Measurements from ENCODE around the gene IGFBP5.

DNA sequence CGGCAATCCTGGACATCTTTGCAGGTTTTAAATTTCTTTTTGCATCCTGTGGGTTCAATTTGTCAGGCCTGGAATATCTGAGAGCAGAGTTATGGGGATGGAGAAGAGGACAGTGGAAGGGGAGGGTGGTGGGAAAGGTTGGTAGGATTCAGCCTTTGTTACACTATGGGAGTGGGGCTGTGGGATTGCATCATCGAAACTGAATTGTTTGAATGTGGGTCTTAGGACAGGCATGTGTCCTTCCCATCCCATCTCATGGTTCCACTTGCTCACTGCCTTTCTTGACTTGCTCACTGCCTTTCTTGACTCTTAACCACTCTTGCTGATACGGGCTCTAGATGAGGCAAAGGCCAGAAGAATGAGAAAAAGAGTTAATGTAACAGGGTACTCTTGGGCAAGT is 49.2 kb downstream of the IGFBP5 start:
- TF ChIP-seq POLR2AphosphoS5 (IDR thresholded peaks at IDR 0.05) (no peak), REST (IDR thresholded peaks at IDR 0.05; ENCODE audit: borderline replicate concordance) (no peak), TAF1 (IDR thresholded peaks at IDR 0.05; ENCODE audit: low read depth) (no peak), EP300 (conservative IDR thresholded peaks at IDR 0.05; ENCODE audit: poor library complexity, severe bottlenecking) (no peak), EZH2 (IDR thresholded peaks at IDR 0.05; ENCODE audit: borderline replicate concordance, insufficient read depth, low read length, poor library complexity, severe bottlenecking) (no peak), MXI1 (conservative IDR thresholded peaks at IDR 0.05; ENCODE audit: poor library complexity, severe bottlenecking) (no peak), RAD21 (conservative IDR thresholded peaks at IDR 0.05) (no peak), SMC3 (conservative IDR thresholded peaks at IDR 0.05; ENCODE audit: poor library complexity) (no peak)
- TF ChIP-seq, protein P1, sequence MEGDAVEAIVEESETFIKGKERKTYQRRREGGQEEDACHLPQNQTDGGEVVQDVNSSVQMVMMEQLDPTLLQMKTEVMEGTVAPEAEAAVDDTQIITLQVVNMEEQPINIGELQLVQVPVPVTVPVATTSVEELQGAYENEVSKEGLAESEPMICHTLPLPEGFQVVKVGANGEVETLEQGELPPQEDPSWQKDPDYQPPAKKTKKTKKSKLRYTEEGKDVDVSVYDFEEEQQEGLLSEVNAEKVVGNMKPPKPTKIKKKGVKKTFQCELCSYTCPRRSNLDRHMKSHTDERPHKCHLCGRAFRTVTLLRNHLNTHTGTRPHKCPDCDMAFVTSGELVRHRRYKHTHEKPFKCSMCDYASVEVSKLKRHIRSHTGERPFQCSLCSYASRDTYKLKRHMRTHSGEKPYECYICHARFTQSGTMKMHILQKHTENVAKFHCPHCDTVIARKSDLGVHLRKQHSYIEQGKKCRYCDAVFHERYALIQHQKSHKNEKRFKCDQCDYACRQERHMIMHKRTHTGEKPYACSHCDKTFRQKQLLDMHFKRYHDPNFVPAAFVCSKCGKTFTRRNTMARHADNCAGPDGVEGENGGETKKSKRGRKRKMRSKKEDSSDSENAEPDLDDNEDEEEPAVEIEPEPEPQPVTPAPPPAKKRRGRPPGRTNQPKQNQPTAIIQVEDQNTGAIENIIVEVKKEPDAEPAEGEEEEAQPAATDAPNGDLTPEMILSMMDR (IDR thresholded peaks at IDR 0.05; ENCODE audit: poor library complexity, severe bottlenecking) = no peak
